ENCODE measurements around the gene PLEKHN1.
A peak's percentile ranks its signal among the peaks of the same experiment; 100 is the strongest.

The PLEKHN1 gene

DNA sequence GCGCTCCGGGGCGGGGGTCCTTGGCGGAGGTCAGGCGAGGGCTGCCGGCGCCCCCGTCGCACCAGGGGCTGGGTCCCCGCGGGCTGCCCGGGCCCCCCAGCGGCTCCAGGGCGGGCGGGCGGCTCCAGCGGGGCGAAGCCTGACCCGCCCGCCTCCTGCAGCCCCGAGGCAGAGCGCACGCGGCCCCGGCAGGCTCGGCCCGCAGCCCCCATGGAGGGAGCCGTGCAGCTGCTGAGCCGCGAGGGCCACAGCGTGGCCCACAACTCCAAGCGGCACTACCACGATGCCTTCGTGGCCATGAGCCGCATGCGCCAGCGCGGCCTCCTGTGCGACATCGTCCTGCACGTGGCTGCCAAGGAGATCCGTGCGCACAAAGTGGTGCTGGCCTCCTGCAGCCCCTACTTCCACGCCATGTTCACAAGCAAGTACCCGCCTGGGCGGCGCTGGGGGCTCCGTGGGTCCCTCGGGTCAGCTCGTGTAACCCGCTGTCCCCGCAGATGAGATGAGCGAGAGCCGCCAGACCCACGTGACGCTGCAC is 5.1 kb upstream of the PLEKHN1 start:
- DNase-seq (ENCODE audit: low read depth): no peak

DNA sequence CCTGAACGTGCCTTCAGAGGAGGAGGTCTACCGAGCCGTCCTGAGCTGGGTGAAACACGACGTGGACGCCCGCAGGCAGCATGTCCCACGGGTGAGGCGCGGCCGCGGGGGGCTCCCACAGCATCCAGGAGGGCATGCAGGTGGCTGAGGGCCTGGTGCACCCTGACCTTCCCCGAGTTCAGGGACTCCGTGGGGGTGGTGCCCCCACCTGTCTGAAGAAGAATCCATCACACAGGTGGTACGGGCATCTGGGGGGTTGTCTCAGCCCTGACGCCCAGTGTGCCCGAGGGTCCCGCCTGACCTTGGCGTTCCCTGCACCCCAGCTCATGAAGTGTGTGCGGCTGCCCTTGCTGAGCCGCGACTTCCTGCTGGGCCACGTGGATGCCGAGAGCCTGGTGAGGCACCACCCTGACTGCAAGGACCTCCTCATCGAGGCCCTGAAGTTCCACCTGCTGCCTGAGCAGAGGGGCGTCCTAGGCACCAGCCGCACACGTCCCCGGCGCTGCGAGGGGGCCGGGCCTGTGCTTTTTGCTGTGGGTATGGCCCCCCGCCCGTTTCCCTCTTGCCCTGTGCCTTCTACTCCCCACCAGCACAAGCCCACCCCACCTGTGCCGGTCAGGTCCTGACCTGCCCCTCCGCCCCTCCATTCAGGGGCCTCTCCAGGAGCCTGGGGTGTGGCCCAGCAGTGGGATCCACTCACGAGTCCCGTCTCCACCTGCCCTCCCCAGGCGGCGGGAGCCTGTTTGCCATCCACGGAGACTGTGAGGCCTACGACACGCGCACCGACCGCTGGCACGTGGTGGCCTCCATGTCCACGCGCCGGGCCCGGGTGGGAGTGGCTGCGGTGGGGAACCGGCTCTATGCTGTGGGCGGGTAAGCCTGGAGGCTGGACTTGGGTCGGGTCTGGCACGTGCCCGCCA is 3.6 kb upstream of the PLEKHN1 start:
- no peak for DNase-seq (ENCODE audit: low read depth)

DNA sequence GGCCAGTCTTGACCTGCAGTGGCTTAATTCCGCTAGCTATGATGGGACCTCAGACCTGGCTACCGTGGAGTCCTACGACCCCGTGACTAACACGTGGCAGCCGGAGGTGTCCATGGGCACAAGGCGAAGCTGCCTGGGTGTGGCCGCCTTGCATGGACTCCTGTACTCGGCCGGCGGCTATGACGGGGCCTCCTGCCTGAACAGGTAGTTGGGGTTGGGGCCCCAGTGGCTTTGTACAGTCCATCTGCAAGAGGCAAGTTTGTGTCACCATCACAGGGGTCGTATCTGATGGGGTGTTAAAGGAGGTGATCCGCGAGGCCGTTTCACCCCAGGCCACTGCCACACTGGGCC is 3.0 kb upstream of the PLEKHN1 start:
- DNase-seq (ENCODE audit: low read depth): no peak

DNA sequence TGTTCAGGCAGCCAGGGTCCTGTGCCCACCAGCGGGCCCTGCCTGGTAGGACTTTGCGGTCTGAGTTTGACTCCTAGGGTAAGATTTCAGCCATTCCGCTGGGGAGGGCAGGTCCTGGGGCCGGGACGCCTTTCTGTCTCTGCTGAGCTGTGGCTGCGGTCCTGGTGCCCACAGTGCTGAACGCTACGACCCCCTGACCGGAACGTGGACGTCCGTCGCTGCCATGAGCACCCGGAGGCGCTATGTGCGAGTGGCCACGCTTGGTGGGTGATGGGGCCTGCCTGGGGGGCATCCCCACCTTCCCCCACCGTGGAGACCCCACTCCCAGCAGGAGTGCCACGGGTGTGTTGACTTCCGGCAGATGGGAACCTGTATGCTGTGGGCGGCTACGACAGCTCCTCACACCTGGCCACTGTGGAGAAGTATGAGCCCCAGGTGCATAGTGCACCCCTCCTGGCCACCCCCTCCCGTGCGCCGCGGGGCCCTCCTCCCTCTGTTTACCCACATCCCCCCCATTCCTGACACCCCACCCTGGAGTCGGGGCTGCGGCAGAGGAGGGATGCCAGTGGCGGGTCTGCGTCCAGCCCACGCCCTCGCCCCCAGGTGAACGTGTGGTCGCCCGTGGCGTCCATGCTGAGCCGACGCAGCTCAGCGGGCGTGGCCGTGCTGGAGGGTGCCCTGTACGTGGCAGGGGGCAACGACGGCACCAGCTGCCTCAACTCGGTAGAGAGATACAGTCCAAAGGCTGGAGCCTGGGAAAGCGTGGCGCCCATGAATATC is 2.3 kb upstream of the PLEKHN1 start:
- DNase-seq (ENCODE audit: low read depth): no peak

DNA sequence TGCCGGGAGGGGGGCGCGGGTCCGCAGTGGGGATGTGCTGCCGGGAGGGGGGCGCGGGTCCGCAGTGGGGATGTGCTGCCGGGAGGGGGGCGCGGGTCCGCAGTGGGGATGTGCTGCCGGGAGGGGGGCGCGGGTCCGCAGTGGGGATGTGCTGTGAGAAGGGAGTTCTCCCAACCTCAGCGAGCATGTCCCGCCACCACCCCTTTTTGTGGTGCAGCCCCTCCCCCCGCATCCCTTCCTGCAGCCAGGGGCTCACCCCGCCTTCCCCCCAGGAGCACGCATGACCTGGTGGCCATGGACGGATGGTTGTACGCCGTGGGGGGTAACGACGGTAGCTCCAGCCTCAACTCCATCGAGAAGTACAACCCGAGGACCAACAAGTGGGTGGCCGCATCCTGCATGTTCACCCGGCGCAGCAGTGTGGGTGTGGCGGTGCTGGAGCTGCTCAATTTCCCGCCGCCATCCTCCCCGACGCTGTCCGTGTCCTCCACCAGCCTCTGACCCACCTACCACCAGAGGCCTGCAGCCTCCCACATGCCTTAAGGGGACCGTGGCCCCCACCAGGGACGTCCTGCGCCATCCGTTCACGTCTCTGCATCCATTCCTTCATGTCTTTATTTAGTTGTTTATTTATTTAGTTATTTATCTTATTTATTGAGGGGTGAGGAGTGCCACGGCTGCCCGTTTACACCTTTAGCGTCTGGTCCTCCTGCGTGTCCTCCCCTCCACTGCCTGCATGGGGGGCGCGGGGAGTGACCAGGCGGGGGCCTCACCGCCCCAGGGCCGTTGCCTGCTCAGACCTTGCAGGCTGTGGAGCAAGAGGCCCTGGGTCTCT is 1.4 kb upstream of the PLEKHN1 start:
- DNase-seq (ENCODE audit: low read depth): no peak

DNA sequence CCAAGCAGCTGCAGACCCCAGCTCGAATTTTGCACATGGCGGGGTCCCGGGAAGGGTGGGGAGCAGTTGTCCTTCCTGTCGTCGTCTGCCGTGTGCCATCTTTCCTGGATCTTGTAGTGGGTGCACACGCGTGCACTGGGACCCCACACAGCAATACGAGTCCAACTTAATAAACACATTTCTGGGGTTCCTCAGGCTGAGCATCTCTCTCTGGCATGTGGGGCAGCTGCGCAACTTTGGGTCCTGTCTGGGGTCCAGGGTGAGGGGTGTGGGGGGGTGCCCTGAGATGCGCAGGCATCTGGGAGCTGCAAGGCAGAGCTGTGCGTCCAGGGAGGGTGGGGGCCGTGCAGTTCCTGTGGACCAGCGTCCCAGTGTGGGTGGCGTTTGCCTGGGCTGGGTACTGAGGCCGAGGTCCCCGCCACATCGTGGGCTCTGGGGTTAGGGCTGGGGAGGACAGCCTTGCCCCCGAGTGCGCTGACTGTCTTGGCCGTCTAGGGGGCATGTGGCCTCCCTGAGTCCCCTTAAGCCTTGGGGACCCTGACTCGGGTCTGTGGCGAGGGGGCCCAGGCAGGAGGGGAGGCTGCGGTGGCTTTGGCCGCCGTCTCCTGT is 652 bp upstream of the PLEKHN1 start:
- DNase-seq (ENCODE audit: low read depth): no peak

DNA sequence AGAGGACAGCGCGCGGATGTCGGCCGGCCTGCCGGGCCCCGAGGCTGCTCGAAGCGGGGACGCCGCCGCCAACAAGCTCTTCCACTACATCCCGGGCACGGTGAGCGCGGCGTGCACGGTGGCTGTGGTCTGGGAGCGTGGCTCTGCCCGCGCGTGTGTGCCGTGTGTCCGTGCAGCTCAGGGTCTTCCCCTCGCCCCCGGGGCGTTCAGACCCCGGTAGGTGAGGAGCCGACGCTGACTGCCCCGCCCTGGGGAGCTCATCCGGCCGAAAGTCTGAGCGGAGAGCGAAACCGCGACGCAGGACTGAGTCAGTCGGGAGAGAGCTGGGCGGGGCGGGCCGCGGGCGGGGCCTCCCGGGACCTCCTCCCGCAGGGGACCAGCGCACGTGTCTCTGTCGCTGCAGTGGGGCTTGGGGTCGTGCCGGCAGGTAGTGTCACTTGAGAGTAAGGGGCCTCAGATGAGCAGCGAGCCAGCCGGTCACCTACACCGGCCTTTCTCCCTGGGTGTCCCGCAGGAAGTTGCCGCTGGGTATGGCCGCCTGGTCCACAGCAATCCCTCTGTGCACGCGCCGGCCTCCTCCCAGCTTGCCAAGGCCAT is 520 bp downstream of the PLEKHN1 start:
- DNase-seq (ENCODE audit: low read depth): peak; percentile 58

DNA sequence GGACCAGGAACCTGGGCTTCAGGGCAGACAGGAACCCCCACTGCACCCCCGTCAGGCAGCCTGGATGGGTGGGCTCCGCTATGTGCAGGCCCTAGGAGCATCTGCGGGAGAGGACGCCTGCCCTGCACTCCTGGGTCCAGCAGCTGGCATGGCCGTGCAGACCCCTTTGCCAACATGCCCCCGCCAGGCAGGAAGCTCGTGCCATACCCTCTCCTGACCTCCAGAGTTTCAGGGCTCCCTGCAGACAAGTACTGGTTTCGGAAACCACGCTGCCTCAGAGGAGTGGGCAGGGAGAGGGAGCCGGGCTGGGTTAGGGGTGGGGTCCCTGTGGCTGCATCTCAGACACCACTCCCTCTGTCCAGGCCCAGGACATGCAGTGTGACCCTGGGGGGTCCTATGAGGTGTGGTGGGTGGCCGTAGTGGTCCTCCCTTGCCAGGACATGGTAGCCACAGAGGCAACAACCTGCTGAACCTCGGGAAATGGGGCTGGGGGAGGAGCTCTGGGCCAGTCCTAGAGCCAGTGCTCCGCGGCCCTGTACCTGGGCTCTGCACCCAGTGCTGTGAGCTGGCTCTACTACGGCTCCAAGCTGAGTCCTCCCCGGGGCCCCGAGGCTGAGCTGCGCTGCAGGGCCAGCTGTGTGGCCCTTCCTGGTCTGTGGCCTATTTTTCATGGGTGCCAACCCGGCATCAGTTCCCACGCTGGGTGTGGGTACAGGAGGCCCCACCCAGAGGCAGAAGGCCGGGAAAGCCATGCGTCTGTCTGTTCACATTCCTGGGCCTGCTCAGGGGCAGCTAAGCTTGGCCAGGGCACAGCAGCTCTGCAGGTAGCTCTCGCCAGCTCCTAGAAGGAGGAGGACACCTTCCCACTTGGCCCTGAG is 1.4 kb downstream of the PLEKHN1 start:
- DNase-seq (ENCODE audit: low read depth): no peak

DNA sequence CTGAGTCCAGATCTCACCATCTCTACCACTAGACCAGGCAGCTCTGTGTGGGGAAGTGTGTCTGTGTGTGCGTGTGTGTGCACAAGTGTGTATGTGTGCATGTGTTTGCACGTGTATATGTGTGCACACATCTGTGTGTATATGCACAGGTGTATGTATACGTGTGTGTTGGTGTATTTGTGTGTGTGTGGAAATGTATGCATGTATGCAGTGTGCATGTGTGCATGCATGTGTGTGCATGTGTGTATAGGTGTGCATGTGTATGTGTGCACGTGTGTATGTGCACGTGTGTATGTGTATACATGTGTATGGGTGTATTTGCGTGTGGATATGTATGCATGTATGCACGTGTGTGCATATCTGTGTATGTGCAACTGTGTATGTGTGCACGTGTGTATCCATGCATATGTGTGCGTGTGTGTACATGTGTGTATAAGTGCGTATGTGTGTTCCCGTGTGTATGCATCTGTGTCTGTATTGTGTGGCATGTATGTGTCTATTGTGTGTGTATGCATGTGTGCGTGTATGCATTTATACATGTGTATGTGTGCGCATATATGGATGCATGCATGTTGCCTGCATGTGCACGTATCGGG is 3.1 kb downstream of the PLEKHN1 start:
- DNase-seq (ENCODE audit: low read depth): no peak

DNA sequence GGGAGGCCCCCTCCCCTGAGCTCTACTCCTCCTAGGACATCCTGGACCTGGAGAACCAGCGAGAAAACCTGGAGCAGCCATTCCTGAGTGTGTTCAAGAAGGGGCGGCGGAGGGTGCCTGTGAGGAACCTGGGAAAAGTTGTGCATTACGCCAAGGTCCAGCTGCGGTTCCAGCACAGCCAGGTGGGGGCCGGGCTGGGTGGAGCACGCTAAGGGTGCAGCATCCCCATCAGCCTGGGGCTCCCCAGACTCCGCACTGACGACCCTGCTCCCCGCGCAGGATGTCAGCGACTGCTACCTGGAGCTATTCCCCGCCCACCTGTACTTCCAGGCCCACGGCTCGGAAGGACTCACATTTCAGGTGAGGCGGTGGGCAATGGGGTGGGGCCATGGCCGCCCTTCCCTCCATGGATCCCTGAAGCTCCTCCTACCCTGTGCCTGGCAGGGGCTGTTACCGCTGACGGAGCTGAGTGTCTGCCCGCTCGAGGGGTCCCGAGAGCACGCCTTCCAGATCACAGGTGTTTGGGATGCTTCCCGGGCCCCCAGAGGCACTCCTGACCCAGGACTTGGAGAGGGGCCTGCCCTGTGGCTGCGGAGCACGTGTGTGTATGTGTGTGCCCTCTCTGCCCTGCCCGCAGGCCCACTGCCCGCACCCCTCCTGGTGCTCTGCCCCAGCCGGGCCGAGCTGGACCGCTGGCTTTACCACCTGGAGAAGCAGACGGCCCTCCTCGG is 4.1 kb downstream of the PLEKHN1 start:
- DNase-seq (ENCODE audit: low read depth): no peak

DNA sequence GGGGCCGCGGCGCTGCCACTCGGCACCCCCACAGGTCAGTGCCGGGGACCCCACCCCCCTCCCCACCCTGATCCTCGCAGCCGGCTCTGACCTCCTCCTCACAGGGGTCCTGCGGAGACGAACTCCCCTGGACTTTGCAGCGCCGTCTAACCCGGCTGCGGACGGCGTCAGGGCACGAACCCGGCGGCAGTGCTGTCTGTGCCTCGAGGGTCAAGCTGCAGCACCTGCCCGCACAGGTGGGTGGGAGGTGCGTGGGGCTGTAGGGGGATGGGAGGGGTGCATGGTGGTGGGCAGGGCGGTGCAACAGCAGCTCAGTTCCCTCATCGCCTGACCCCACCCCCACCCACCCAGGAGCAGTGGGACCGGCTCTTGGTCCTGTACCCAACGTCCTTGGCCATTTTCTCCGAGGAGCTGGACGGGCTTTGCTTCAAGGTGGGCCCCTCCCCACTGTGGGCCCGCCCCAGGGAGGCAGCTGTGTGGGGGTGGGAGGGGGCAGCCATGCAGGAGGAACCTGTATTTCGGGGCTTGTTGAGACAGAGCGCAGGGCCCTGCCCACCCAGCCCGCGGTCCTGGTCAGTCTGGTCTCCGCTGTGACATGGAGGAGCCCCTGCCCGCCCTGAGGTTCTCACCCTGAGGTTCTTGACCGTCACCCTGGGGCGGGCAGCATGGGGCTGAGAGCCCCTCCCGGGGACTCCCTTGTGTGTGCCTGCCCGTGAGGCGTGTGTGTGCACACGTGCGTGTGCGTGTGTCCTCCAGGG is 4.9 kb downstream of the PLEKHN1 start:
- DNase-seq (ENCODE audit: low read depth): no peak

DNA sequence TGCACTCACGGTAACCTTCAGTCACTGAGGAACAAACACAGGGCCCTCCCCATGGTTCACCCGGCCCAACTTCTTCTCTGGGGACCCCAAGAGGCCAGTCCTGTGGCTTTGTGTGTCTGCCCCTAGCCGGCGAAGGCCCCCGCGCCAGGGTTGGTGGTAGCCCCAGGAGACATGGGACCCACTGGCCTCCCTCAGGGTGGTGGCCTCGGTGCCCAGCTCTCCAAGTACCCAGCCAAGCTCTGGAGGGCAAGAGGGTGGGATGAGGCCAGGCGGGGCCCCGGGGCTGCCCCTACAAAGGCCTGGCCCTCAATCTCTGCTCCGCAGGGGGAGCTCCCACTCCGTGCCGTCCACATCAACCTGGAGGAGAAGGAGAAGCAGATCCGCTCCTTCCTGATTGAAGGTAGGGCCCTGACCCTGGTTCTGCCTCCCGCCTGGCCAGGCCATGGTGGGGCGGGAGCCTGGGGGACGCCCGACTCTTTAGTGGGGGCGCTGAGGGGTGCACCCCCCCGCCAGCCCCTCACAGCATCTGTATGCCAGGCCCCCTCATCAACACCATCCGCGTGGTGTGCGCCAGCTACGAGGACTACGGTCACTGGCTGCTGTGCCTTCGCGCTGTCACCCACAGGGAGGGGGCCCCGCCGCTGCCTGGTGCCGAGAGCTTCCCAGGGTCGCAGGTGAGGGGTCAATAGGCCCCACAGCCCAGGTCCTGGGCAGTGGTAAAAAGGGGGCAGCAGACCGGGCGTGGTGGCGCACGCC is 5.6 kb downstream of the PLEKHN1 start:
- DNase-seq (ENCODE audit: low read depth): no peak

DNA sequence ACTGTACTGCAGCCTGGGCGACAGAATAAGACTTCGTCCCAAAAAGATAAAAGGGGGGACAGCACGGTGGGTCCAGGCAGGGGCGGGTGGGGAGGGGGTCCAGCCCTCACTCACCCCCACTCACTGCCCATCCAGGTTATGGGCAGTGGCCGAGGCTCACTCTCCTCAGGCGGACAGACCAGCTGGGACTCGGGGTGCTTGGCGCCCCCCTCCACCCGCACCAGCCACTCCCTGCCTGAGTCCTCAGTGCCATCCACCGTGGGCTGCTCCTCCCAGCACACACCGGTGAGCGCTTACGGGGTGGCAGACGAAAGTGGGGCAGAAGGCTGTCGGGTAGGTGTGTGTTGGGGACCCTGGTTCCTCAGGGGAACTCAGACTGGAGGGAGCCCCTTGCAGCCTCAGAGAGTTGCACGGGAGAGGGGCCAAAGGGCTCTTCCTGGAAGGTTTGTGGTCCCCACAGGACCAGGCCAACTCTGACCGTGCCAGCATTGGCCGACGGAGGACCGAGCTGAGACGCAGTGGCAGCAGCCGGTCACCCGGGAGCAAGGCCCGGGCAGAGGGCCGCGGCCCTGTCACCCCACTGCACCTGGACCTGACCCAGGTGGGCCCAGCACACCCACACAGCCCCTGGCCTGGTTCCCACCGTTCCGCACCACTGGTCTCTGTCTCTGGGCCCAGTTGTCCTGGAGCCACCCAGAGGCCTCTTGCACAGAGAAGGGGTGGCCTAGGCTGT is 6.6 kb downstream of the PLEKHN1 start:
- no peak for DNase-seq (ENCODE audit: low read depth)

DNA sequence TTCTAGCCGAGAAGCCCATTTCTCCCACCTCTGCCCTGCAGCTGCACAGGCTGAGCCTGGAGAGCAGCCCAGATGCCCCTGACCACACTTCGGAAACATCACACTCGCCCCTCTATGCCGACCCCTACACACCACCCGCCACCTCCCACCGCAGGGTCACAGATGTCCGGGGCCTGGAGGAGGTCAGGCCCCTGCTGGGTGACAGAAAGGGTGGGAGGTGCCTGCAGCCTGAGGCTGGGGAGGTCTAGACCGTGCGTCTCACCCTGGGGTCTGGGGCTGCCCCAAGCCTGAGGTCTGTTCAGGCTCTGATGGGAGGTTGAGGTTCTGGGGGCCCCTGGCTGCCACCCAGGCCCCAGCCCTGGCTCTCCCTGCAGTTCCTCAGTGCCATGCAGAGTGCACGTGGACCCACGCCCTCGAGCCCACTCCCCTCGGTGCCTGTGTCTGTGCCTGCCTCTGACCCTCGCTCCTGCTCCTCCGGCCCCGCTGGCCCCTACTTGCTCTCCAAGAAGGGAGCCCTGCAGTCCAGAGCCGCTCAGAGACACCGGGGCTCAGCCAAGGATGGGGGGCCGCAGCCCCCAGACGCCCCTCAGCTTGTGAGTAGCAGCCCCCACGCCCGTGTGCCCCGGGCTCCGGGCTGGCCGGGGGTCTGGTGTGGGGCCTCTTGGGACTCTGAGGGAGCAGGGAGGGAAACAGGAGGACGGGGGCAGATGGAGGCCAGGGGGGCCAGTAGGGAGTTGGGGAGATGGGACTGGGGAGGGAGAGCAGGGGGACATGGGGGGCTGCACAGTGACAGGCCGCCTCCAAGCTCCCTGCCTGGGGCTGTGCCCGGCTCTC is 7.4 kb downstream of the PLEKHN1 start:
- DNase-seq (ENCODE audit: low read depth): no peak

DNA sequence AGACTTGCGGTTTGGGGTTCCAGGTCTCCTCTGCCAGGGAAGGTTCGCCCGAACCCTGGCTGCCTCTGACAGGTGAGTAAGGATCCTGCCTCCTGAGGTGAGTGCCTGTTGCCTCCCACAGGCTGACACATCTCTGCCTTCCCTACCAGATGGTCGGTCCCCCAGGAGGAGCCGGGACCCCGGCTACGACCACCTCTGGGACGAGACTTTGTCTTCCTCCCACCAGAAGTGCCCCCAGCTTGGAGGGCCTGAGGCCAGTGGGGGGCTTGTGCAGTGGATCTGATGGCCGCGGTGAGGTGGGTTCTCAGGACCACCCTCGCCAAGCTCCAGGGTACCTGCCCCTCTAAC is 8.0 kb downstream of the PLEKHN1 start:
- no peak for DNase-seq (ENCODE audit: low read depth)

DNA sequence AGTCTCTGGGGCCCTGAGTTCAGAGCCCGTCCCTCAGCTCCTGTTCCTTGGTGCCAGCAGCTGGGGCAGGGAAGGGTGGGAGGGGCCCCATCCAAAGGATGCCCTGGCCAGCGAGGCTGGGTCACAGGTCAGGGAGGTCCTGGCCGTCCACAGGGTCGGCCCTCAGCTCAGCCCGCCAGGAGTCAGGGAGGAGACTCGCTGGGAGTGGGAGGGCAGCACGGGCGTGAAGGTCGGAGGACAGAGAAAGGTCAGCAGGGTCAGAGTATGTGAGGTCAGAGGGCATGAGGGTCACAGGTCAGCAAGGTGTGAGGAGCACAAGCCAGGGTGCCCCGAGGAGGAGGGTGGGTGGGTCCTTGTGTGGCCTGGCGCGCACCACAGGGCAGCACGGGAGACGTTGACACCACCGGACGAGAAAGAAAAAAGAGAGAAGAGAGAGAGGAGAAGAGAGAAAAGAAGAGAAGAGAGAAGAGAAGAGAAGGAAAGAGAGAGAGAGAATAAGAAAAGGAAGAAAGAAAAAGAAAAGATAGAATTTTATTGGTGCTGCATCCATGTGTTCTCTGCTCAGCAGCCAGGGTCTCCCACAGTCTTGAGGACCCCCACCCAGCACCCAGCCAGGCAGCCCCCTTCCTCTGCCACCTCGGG is 8.5 kb downstream of the PLEKHN1 start:
- DNase-seq (ENCODE audit: low read depth): no peak

Measured in HS-5 (cell line).